B cell (primary cell): ENCODE measurements around the gene LAMA2.

Experiments used
- EZH2 ChIP-seq: IDR thresholded peaks from 2 replicates; pipeline ENCODE4 v1.6.1; 2012; ENCODE audit warnings: borderline replicate concordance, low read depth, mild to moderate bottlenecking, moderate library complexity, low read length; ENCODE audit not compliant: insufficient read depth, poor library complexity, severe bottlenecking
- TF ChIP-seq, protein P1 (sequence below): fragments of 200-600 bp; IDR thresholded peaks from one replicate; pipeline ENCODE4 v1.8.0; 2022; ENCODE audit warnings: antibody characterized with exemption, mild to moderate bottlenecking

DNA sequence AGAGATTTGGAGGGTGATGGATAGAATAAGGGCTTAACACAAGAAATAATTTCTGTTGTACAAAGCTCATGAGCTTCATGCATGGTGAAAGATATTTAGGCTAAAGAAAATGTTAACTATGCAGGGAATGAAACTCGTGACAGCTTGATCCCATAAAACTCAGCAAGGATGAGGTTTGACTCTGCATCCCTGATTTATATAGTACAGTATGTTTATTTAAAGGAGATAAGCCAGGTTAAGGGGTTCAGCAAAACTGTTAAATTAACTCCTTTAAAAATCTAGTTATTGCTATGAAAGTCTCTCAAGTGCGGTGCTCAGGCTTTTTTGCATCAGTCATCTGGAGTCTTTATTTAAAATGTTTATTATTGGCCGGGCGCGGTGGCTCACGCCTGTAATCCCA lies 326.4 kb downstream of the LAMA2 start:
- no peak for TF ChIP-seq EZH2
- TF ChIP-seq, protein P1, sequence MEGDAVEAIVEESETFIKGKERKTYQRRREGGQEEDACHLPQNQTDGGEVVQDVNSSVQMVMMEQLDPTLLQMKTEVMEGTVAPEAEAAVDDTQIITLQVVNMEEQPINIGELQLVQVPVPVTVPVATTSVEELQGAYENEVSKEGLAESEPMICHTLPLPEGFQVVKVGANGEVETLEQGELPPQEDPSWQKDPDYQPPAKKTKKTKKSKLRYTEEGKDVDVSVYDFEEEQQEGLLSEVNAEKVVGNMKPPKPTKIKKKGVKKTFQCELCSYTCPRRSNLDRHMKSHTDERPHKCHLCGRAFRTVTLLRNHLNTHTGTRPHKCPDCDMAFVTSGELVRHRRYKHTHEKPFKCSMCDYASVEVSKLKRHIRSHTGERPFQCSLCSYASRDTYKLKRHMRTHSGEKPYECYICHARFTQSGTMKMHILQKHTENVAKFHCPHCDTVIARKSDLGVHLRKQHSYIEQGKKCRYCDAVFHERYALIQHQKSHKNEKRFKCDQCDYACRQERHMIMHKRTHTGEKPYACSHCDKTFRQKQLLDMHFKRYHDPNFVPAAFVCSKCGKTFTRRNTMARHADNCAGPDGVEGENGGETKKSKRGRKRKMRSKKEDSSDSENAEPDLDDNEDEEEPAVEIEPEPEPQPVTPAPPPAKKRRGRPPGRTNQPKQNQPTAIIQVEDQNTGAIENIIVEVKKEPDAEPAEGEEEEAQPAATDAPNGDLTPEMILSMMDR: no peak
